Measurements from ENCODE around the gene CNGB1.
"Not testable (repeated sequence)": the region's sequence is repeated elsewhere in the genome, so short reads cannot be mapped to it uniquely, and the experiment has no call there.

CNGB1 gene

GRCh38 chr16:57835439-57835838, 135.5 kb downstream of the CNGB1 start:
- H4K8ac ChIP-seq (ENCODE audit: low read depth, low read length); H3K27ac ChIP-seq (ENCODE audit: low read depth, low read length); H3K4me2 ChIP-seq (ENCODE audit: low read length); H4K91ac ChIP-seq (ENCODE audit: low read depth, low read length); H2AK5ac ChIP-seq (ENCODE audit: low read length); H3K4me3 ChIP-seq (ENCODE audit: low read depth, low read length); H2BK5ac ChIP-seq (ENCODE audit: low read depth, low read length, poor library complexity); H3K9ac ChIP-seq (ENCODE audit: low read length); H3K79me2 ChIP-seq (ENCODE audit: control insufficient read depth, insufficient read depth, low read length, poor library complexity); H3K14ac ChIP-seq (ENCODE audit: low read length); H2BK120ac ChIP-seq (ENCODE audit: insufficient read depth, low read length, poor library complexity); H3K27me3 ChIP-seq (ENCODE audit: insufficient read depth, low read length); H4K12ac ChIP-seq (ENCODE audit: low read depth, low read length); H3K18ac ChIP-seq (ENCODE audit: low read length); DNase-seq; H3K4ac ChIP-seq (ENCODE audit: low read depth, low read length); H3K9me3 ChIP-seq (ENCODE audit: insufficient read depth, low read depth, low read length); H2BK12ac ChIP-seq (ENCODE audit: low read length); H3K79me1 ChIP-seq (ENCODE audit: low read length); H3K4me1 ChIP-seq (ENCODE audit: control insufficient read depth in 1 of 2, insufficient read depth in 2 of 2, low read length in 2 of 2); H3K36me3 ChIP-seq (ENCODE audit: control insufficient read depth in 1 of 2, insufficient read depth in 2 of 2, low read length in 2 of 2); H2AFZ ChIP-seq (ENCODE audit: insufficient read depth, low read length, poor library complexity); H3K23ac ChIP-seq (ENCODE audit: low read length): not testable (repeated sequence)
- no CpG with 5 or more reads among the region's 4 CpGs for WGBS (ENCODE audit: extremely low coverage, insufficient coverage, insufficient read length)

- WGBS (ENCODE audit: extremely low coverage, insufficient coverage, insufficient read length), result no CpG with 5 or more reads among the region's 5 CpGs
- no peaks in the 10 kb centered on the region for H3K79me2 ChIP-seq (ENCODE audit: control insufficient read depth, insufficient read depth, low read length, poor library complexity)
- H2BK120ac ChIP-seq (ENCODE audit: insufficient read depth, low read length, poor library complexity), result no peak overlapping the region
- no peak overlapping the region for H3K4me2 ChIP-seq (ENCODE audit: low read length)
- peak overlapping the region; percentile 93 for H3K23ac ChIP-seq (ENCODE audit: low read length)
- peak; percentile 29 to 58 for DNase-seq
- no peak overlapping the region for H2AFZ ChIP-seq (ENCODE audit: insufficient read depth, low read length, poor library complexity)
- H2BK12ac ChIP-seq (ENCODE audit: low read length), result no peak overlapping the region
- H3K4me1 ChIP-seq (ENCODE audit: control insufficient read depth in 1 of 2, insufficient read depth in 2 of 2, low read length in 2 of 2), result peaks cover 4 to 8% of the 10 kb centered on the region in 2 experiments
- H3K14ac ChIP-seq (ENCODE audit: low read length), result no peak overlapping the region
- H3K4me3 ChIP-seq (ENCODE audit: low read depth, low read length), result no peak overlapping the region
- H3K79me1 ChIP-seq (ENCODE audit: low read length), result no peaks in the 10 kb centered on the region
- H4K91ac ChIP-seq (ENCODE audit: low read depth, low read length), result no peak overlapping the region
- H3K36me3 ChIP-seq (ENCODE audit: control insufficient read depth in 1 of 2, insufficient read depth in 2 of 2, low read length in 2 of 2), result no peaks in the 10 kb centered on the region
- H3K4ac ChIP-seq (ENCODE audit: low read depth, low read length), result no peak overlapping the region
- H4K8ac ChIP-seq (ENCODE audit: low read depth, low read length), result no peak overlapping the region
- no peak overlapping the region for H2BK5ac ChIP-seq (ENCODE audit: low read depth, low read length, poor library complexity)
- no peak overlapping the region for H3K18ac ChIP-seq (ENCODE audit: low read length)
- no peak overlapping the region for H2AK5ac ChIP-seq (ENCODE audit: low read length)
- no peaks in the 10 kb centered on the region for H3K9me3 ChIP-seq (ENCODE audit: insufficient read depth, low read depth, low read length)
- no peak overlapping the region for H3K27ac ChIP-seq (ENCODE audit: low read depth, low read length)
- H4K12ac ChIP-seq (ENCODE audit: low read depth, low read length), result no peak overlapping the region
- H3K27me3 ChIP-seq (ENCODE audit: insufficient read depth, low read length), result no peaks in the 10 kb centered on the region
- no peak overlapping the region for H3K9ac ChIP-seq (ENCODE audit: low read length)
These were observed 136.0 kb downstream of the CNGB1 start for GRCh38 chr16:57834936-57835335.

Measured in trophoblast cell (in vitro differentiated cells and primary cell).